ENCODE measurements around the gene CASD1.

- TF ChIP-seq CTCF (IDR thresholded peaks at IDR 0.05; ENCODE audit: low read length): no peak
- no peak for TF ChIP-seq EZH2phosphoT487 (IDR thresholded peaks at IDR 0.05; ENCODE audit: low read length)
These were observed 37.5 kb downstream of the CASD1 start for GRCh38 chr7:94547126-94547525.

All from MM.1S (cell line).